AG10803 (cell line): ENCODE measurements around the gene CD300A.

Experiments used
- DNase-seq: peaks from one replicate; pipeline ENCODE4 v3.0.0; 2010; ENCODE audit warnings: low read depth
- H3K4me3 ChIP-seq: 2 replicates; pipeline ENCODE4 v1.5.1; 2011; ENCODE audit warnings: mild to moderate bottlenecking, low read length, control low read depth
- TF ChIP-seq, protein P1 (sequence below): conservative IDR thresholded peaks from 2 replicates; pipeline ENCODE4 v1.5.1; 2011; ENCODE audit warnings: mild to moderate bottlenecking, low read length, control low read depth, inconsistent platforms

The CD300A gene

DNA sequence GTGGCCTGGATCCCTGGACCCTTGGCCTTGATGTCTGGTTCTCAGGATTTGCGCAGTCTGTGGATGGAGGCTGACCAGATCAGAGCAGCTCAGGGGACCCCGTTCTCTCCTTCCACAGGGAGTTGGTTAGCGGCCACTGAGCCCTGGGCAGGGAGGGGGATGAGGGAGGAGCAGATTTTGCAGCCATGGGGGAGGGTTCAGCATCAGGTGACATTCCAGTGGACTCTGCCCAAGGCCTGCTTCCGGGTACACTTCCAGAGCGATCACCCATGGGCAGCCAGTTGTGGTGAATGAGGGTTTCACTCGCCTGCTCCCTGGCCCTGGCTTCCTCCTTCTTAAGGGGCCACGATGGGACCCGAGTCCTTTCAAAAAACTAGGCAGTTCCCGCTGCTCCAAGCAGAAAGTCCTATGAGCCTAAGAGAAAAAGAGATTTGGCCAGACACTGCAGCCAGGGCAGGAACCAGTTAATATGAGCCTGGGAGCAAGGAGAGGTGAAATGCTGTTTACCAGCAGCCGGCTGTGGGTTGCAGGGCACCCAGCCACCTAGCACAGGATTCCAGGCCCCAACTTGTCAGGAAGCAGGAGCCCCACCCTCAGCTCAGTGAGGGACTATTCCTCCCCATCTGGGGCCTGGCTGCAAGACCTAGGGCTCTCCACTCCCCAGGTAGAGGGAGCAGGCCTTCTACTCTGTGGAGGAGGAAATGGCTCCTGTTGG lies 39.2 kb upstream of the CD300A start:
- TF ChIP-seq, protein P1, sequence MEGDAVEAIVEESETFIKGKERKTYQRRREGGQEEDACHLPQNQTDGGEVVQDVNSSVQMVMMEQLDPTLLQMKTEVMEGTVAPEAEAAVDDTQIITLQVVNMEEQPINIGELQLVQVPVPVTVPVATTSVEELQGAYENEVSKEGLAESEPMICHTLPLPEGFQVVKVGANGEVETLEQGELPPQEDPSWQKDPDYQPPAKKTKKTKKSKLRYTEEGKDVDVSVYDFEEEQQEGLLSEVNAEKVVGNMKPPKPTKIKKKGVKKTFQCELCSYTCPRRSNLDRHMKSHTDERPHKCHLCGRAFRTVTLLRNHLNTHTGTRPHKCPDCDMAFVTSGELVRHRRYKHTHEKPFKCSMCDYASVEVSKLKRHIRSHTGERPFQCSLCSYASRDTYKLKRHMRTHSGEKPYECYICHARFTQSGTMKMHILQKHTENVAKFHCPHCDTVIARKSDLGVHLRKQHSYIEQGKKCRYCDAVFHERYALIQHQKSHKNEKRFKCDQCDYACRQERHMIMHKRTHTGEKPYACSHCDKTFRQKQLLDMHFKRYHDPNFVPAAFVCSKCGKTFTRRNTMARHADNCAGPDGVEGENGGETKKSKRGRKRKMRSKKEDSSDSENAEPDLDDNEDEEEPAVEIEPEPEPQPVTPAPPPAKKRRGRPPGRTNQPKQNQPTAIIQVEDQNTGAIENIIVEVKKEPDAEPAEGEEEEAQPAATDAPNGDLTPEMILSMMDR = no peak
- DNase-seq = no peak
- H3K4me3 ChIP-seq = no peak overlapping the region

DNA sequence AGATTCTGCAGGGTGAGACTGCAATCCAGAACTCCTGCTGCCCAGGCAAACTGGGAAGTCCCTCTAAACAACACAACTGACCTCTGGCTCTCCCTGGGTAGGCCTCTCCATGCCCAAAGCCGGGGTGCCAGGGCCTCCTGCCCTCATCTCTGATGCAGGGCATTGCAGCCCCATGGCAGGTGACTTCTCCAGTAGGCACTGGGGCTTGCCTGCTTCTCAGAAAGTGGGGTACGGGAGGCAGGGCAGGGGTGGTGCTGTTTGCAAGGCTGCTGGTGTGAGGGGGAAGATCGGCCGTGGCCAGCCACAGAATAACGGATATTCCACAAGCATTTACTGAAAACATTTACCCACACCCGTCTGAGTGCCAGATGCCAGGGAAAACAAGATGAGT lies 38.7 kb upstream of the CD300A start:
- TF ChIP-seq, protein P1 = no peak
- H3K4me3 ChIP-seq = no peak overlapping the region
- no peak for DNase-seq

- H3K4me3 ChIP-seq = no peak overlapping the region
- TF ChIP-seq, protein P1 = no peak
- no peak for DNase-seq
These were observed 36.6 kb upstream of the CD300A start for GRCh38 chr17:74429604-74430384.

DNA sequence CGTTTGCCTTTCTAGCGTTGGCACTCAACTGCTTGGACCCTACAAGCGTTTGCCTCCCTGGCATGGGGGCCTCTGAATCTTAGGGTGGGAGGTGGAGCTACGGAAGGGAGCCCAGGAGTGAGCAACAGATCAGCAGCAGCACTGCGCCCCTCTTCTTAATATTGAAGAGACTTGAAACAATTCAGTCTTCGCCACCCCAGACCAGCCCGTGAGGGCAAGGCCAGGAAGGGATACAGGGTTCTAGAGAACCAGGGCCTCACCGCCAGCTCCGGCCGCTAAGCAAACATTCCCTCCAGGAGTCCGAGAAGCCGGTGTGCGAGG lies 36.1 kb upstream of the CD300A start:
- DNase-seq = no peak
- TF ChIP-seq, protein P1 = no peak
- peak overlapping the region; percentile 24 for H3K4me3 ChIP-seq

- peak overlapping the region; percentile 36 for H3K4me3 ChIP-seq
- TF ChIP-seq, protein P1 = no peak
- peak; percentile 42 for DNase-seq
These were observed 35.5 kb upstream of the CD300A start for GRCh38 chr17:74430706-74431567.

DNA sequence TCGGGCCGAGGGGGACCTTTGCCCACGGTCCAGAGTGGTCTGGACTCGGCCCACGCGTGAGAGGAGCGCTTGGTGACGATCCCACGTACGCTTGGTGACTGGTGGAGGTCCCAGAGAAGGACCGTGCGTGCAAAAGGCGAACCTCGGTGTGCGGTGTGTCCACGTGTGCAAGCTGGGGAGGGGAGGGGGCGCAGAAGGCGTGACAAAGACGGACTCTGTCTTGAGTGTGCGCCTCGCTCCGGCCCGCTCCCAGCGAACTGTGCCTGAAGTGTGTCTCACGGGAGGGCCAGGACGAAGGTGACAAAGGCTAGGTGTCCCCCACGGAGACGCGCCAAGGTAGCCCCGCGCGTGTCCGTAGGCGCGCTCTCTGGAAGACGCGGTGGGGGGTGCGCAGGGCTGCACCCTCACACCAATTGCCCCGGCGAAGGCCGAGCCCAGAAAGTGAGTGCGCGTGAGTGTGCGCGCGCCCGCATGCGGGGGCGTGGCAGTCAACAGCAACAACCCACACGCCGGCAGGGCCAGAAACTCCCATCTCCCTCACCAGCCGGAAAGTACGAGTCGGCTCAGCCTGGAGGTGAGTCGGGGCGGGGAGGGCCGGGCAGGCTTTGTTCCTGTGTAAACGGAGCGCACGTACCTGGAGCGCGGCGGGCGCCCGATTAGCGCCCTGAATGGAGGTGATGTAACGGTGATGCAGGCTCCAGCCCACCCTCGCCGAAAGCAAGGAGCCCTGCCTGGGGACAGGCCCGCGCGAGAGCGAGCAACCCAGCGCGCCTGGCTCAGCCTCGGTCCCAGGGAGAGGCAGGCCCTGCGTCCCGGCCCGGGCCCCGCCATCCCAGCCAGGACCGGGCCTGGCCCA lies 34.6 kb upstream of the CD300A start, which contains the start of gene GPRC5C:
TSS of gene GPRC5C (plus strand) at position 521 of the 856 bp plus-strand sequence. CDS start 7,689 bp downstream, outside the sequence.
- DNase-seq = no peak
- peak within 1 kb of the TSS; percentile 36 for H3K4me3 ChIP-seq

More for the DNA sequence above, 34.6 kb upstream of the CD300A start, which contains the start of gene GPRC5C:
- TF ChIP-seq, protein P1 = no peak
